GM21381 (cell line): Measurements from ENCODE around the gene ALOX5.
"Not testable (repeated sequence)": the region's sequence is repeated elsewhere in the genome, so short reads cannot be mapped to it uniquely, and the experiment has no call there.

Experiments used
- ATAC-seq: cut with Tn5 transposase; IDR thresholded peaks from one replicate; pipeline ENCODE4 v1.9.1; 2021; ENCODE audit warnings: mild to moderate bottlenecking, moderate library complexity; ENCODE audit not compliant: unreplicated experiment

The ALOX5 gene

GRCh38 chr10:45404087-45404769 is 30.2 kb downstream of the ALOX5 start:
- no peak for ATAC-seq

- no peak for ATAC-seq
Measured at GRCh38 chr10:45404770-45405120, 30.7 kb downstream of the ALOX5 start.

- ATAC-seq = no peak
Measured at GRCh38 chr10:45407542-45407941, 33.5 kb downstream of the ALOX5 start.

- no peak for ATAC-seq
Measured at GRCh38 chr10:45408421-45409319, 34.7 kb downstream of the ALOX5 start.

GRCh38 chr10:45409347-45409746 is 35.3 kb downstream of the ALOX5 start:
- not testable (repeated sequence) for ATAC-seq

GRCh38 chr10:45409782-45410181 is 35.8 kb downstream of the ALOX5 start:
- no peak for ATAC-seq

- no peak for ATAC-seq
Measured at GRCh38 chr10:45410489-45410806, 36.4 kb downstream of the ALOX5 start.

GRCh38 chr10:45410807-45411606 is 37.0 kb downstream of the ALOX5 start:
- no peak for ATAC-seq

GRCh38 chr10:45411607-45411940 is 37.6 kb downstream of the ALOX5 start:
- no peak for ATAC-seq

GRCh38 chr10:45415062-45415461 is 41.0 kb downstream of the ALOX5 start:
- ATAC-seq = not testable (repeated sequence)

- no peak for ATAC-seq
Measured at GRCh38 chr10:45416603-45417002, 42.6 kb downstream of the ALOX5 start.

- ATAC-seq = no peak
Measured at GRCh38 chr10:45417746-45418145, 43.7 kb downstream of the ALOX5 start.

- ATAC-seq = no peak
Measured at GRCh38 chr10:45418417-45418848, 44.4 kb downstream of the ALOX5 start.

- ATAC-seq = peak; percentile 49
Measured at GRCh38 chr10:45418849-45419675, 45.0 kb downstream of the ALOX5 start.

GRCh38 chr10:45419676-45420025 is 45.6 kb downstream of the ALOX5 start:
- peak; percentile 4 for ATAC-seq

GRCh38 chr10:45420453-45421192 is 46.6 kb downstream of the ALOX5 start:
- peak; percentile 59 for ATAC-seq

GRCh38 chr10:45421221-45422097 is 47.4 kb downstream of the ALOX5 start:
- peak; percentile 30 for ATAC-seq

- ATAC-seq = no peak
Measured at GRCh38 chr10:45422207-45422865, 48.3 kb downstream of the ALOX5 start.
